Nucleus accumbens (tissue), 56 donors: ENCODE results near the gene RAB12.
"Not testable (repeated sequence)": the region's sequence is repeated elsewhere in the genome, so short reads cannot be mapped to it uniquely, and the experiment has no call there.

Source experiments
- DNase-seq, 56 donors: peaks; one replicate each; lab custom pipeline; 2025; lab: John Stamatoyannopoulos, UW

RAB12 gene

DNA sequence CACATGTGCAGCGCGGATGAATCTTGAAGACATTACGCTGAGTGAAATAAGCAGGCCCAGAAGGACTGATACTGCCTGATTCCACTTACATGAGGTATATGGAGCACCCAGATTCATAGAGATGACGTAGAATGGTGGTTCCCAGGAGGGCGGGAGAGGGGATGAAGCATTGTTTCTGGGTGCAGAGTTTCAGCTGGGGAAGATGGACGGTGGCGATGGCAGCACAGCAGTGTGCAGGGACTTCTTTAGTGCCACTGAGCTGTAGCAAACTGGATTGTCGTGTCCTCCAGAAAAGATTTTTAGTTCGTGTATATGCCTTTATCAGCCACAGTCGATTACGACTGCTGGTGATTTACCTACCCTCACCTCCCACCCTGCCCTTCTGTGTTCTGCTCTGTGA lies 30.5 kb downstream of the RAB12 start:
- DNase-seq: no peak

DNA sequence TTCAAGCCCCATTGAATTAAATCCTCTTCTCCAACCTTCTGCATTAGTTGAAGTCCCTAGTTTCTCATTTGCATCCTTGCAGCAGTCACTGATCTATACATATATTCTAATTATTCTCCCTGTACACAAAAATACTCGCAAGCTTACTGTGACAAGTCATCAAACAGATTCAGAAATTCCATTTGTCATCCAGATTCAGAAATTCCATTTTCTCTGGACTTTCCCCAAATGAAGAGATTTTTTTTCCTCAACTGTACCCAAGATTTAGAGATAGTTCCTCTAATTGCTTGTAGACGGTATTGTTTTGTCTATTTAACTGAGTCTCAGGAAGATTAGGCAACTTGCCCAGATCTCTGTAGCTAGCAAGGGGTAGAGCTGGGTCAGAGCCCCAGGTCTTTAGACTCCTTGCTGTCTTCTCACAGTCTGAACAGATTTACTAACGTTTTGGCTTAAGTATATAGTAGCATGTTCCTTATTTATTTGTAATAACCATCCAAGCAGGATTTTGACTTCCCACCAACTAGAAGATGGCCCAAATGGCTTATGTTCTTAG lies 34.2 kb downstream of the RAB12 start:
- no peak for DNase-seq

DNA sequence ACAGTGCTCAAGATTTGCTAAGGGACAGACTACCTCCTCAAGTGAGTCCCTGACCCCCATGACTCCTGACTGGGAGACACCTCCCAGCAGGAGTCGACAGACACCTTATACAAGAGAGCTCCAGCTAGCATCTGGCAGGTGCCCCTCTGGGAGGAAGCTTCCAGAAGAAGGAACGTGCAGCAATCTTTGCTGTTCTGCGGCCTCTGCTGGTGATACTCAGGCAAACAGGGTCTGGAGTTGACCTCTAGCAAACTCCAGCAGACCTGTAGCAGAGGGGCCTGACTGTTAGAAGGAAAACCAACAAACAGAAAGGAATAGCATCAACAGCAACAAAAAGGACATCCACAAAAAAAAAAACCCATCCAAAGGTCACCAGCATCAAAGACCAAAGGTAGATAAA lies 38.1 kb downstream of the RAB12 start:
- not testable (repeated sequence) for DNase-seq

DNA sequence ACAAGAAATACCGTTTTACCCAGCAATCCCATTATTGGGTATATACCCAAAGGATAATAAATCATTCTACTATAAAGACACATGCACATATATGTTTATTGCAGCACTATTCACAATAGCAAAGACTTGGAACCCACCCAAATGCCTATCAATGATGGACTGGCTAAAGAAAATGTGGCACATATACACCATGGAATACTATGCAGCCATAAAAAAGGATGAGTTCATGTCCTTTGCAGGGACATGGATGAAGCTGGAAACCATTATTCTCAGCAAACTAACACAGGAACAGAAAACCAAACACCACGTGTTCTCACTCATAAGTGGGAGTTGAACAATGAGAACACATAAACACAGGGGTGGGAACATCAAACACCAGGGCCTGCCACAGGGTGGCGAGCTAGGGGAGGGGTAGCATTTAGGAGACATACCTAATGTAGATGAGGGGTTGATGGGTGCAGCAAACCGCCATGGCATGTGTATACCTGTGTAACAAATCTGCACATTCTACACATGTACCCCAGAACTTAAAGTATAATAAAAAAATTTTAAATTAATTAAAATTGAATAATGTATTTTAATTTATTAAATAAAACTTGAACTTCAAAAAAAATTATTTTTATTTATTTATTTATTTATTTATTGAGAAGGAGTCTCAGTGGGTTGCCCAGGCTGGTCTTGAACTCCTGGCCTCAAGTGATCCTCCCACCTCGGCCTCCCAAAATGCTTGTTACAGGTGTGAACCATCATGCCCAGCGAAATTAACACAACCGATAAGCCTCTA lies 42.4 kb downstream of the RAB12 start:
- DNase-seq: not testable (repeated sequence)

DNA sequence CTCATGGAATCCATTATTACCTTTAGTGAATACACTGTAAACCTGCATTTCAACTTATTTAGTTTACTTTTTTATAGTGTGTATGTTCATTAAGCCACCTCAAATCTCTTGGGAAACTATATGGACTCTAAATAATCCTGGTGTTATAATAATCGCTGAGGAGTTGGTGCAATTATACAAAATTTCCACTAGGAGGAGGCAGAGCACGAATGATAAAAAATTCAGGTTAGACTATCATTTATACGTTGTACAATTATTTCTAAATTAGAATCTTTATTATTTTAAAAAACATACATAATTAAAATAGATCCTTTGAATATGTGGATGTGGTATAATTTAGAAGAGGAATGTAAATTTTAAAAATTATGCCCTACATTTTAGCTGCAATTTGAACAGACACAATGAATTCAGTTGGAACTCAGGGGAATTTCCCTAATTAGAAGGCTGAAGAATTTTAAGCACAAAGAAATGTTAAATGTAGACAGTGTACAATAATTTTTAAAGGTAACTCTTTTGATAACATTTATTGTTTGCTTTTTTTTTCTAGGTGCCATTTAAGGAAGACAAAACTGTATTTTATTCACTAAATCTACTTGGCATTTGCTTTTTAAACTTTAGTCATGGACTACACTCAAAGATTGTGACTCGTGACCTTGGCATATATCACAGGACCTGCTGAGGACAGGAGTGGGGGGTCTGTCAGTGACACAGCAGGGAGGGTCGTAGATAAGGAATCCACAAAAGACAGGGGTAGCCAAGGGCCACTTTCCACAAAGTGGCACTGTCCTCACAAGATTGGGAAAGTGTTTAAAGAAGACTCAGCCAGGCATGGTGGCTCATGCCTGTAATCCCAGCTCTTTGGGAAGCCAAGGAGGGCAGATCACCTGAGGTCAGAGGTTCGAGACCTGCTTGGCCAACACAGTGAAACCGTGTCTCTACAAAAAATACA lies 45.5 kb downstream of the RAB12 start:
- DNase-seq: no peak

DNA sequence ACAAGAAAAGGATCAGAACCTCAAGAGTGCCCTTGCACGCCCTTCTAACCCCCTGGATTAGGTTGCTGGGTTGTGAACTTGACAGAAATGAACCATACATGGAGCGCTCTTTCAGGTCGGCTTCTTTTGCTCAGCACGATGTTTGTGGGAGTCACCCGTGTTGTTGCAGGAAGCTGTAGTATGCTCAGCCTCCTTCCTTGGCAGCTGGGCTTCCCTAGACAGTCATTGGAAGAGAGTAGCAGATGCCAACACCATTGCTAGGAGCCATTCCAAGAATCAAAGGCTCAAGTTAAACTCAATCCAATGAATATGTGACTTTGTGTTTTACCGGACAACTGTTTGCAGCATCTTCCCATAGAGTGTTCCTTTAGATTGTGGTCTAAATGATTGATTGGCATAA lies 47.0 kb downstream of the RAB12 start:
- DNase-seq: no peak

DNA sequence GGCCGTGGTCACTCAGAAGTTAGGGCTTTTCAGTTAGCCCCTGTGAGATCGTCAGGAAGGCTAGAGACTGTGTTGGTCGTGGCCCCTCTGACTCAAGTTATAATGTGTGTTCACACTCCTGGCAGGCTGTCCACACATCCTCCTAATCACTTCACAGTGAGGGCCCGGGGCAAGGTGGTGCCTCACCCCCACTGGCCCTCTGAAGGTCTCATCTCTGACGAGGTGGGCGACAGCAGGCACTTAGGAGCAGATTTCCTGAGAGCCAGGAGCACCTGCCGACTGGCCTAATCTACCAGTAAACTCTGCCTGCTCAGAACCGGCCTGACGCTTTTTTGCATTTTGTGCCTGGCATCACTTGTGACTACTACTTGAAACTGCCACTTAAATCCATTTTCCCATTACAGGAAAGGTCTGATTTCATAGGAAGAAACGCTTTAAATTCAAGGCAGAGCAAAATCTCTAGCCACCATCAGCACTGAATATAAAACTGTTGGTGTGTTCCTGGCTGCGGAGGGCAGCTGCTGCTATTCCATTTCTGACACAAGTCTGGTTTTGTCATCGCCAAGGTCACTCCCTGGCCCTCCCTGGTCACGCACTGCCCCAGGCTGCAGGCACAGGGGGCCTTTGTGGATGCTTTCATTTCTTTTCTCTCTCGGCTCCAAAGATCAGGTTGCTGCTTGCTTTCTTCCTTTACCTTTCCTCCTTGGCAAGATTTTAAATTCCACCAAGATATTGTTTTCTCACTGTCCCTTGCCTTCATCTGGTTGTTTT lies 48.0 kb downstream of the RAB12 start:
- DNase-seq: peak in 1 of 56 donors; percentile 12

DNA sequence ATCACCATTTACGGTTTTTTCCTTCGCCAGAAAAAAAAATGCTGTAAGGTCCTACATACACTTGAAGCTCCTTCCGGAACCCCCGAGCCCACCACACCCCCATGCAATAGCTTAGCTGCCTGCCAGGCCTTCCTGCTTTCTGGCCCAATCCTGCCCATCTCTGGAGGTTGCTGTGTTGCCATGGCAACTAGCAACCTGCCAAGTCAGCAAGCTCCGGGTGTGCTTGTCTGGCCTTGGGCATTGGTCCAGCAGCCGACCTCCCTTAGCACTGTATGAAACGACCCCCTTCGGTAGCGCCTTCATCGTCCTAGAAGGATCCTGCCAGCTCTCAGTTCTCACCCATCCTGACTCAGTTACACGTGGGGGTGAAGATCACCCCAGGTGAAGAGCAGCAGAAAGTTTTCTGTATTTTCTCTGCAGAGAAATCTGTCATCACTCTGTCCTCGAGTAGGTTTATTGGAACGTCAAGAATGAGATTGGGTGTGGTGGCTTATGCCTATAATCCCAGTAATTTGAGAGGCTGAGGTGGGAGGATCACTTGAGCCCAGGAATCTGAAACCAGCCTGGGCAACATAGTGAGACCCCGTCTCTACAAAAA lies 48.7 kb downstream of the RAB12 start:
- peak in 5 of 56 donors; percentile 6 to 25 (median 14) for DNase-seq

DNA sequence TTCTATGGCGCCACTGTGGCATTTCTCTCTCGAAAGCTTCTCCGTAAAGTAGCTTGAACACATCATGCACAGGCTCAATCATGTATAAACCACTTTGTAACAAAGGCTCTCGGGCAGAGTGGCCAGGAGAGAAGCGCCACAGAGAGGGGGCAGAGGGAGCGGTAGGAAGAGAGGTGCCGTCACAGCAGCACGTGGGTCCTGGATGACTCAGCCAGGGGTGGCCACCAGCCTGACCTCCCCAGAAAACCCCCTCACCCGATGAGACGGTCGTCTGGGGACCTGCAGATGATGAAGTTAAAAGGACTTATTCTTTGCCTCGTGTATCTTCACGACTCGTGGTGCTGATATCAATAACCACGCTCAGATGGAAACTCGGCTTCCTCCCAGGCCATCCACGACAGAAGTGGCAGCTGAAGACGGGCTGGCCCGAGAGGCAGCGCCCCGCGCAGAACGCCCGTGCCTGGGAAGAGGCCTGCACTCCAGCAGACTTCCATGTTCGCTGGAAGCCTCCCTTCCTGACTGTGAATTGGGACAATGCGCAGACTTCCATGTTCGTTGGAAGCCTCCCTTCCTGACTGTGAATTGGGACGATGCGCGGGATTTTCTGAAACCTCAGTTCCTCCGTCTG lies 49.7 kb downstream of the RAB12 start:
- no peak for DNase-seq

DNA sequence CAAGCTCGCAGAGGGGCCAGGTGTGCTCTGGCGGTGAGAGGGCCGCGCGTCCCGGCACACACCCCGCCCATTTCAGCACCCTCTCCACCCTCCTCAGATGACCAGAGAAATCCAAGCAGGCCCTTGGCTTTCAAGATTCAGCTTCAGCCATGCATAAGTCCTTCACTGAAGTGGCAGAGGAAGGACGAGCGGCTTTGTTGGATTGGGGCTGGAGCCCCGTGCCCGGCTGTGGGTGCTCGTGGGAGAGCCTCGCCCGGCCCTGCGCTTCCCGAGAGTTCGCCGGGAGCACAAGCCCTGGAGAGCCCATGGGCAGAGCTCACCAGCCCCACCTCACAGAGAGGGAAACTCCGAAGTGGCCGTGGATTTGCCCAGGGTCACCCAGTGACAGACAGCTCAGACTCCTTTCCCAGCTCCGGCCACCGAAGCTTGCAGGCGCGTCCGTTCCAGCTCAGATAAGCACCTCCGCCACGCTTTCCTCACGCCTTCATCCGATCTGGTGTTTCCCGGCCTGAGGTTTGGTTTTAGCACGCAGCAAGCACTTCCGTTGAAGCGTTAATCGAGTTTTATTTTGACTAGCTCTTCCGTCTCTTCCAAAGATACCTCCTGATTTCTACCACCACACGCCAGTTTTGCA lies 50.5 kb downstream of the RAB12 start:
- no peak for DNase-seq

DNA sequence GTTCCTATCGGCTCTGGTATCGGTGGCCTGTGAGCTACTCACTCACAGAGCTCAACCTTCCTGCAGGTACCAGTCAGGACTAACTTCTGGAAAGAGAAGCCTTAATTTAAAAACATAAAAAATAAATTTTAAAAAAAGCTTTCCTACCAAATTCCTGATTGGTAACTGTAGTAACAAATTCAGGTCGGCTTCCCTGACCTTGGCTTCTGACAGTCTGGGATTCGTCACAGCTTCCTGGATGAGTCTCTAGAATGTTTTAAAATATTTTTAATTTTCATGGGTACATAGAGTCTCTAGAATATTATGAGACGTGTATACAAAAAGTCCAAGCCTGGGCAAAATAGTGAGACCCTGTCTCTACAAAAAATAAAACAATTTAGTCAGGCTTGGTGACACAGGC lies 51.1 kb downstream of the RAB12 start:
- DNase-seq: no peak

DNA sequence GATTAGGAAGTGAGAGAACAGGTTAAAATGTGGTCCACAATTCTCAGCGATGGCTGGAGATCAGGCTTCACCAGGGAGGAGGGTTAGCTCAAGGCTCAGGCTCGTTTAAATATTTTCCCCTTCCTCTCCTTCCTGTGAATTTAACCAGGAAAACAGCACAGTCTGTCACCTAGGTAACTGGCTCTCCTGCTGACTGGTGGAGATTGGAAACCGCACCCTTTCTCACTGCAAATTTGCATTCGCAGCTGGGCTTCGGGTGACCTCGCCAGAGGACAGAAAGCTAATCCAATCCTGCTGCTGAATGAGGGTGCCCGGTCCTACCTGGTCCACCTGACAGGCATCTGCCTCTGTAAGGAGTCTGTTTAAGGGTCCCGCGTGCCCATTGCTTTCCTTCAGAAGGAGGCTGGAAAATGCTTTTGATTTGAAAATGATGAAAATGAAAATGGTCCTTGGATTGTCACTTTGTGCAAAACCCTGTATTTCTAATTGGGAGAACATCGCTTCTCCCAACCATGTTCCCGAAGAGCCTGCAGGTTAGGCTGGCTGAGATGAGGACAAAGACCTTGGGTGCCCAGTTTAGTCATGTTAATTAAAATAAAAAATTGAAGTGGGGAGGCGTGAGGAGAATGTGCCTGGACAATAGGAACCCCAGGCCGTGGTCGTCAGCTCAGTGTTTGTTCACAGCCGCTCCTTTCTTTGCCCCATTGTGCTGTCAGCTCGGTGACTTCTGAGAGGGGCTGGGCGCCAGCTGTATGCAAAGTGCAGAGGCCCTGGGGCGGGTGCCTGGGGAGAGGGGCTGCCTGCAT lies 52.7 kb downstream of the RAB12 start:
- peak in 8 of 56 donors; percentile 6 to 31 (median 17) for DNase-seq

DNA sequence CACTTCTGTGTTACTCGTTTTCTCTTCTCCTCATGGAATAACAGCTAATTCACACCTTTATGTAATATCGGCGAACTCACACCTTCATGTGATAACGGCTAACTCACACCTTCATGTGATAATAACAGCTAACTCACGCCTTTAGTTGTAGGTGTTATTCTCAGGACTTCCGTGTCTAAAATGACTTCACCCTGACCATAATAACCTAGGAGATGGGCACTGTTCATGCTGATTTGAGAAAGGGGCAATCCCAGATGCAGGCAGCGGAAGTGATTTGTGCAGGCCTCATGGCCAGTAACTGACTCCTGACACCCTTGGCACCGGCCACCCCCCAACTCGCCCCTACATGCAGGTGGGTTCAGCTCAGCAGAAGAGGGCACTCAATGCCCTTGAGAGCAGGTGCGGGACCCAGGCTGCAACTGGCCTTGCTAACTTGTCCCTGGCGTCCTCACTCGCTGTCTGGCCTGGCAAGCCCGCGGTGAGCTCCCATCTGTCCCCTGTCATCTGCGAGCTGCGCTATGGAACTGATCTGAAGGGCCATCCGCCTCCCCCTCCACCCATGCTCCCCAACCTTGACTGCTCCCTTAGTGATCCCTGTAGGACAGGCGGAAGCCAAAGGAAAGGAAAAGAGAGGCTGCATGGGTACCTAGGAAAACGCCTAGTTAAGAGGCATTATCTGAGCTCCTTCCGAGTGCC lies 53.5 kb downstream of the RAB12 start:
- no peak for DNase-seq

DNA sequence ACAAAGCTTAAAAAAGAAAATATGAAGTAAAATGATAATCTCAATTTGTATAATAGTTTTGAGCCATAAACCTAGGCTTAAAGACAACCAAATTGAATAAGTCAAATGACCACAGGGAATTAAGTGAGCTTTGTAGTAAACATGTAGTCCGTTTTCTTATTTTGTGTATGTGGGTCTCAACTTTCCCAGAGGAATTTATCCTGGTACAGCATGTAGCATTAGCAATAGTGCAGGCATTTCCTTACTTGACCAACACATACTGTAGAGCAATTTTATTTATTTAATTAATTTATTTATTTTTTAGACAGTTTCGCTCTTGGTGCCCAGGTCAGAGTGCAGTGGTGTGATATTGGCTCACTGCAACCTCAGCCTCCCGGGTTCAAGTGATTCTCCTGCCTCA lies 58.6 kb downstream of the RAB12 start:
- DNase-seq: no peak

DNA sequence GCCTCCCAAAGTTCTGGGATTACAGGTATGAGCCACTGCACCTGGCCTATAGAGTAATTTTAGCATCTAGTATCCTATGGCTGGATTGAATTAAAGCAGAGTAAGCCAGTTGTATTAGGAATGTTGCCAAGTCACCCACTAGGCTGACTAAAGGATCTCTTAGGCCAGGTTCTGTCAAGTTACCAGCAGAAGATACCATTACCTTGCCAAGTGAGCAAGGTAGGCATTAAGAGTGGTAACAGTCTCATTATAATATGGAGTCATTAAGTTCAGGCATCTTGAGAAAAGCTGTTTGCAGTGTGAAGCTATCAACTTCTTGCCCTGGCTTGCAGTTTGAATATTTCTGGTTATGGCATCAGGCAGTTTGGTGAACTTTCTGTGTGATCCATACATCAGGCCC lies 59.1 kb downstream of the RAB12 start:
- DNase-seq: no peak

DNA sequence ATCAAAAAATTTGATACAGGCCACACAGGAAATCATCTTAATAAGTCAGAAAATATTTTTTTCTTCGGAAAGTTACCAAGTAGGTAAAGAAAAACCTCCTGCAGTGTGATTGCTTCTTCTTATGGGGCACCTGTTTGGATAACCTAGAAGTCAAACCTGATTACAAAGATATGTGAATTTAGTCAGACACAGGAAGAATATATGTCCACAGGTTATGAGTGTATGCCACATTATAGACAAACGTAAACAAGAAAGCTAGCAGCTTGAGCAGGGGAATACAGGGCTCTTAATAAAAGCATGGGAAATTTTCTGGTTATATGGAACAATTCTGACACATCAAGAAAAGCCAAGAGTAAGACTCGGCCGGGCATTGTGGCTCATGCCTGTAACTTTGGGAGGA lies 60.3 kb downstream of the RAB12 start:
- no peak for DNase-seq
